Measurements from ENCODE around the gene RAB40B.

Gene RAB40B

DNA sequence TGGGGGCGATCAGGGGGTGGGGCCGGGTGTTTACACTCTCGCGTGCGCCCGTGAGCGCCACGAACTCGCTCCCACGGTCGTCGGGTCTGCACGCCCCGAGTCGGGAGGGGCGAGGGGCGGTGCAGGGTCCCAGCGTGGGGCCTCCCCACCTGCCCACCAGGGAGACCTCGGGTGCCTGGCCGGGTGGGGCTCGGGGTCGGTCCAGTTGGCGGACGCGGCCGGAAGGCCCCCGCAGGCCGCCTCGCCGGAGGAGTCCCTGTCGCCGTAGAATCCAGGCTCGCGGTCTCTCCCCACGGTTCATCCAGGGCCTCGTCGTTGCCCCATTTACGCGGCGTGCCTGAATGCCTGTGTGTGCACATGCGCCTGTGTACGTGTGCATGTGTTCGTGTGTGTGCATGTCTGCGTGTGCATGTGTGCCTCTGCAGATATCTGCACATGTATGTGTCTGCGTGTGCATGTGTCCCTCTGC, 510 bp upstream of the RAB40B start:
- H3K9me3 ChIP-seq (ENCODE audit: control insufficient read depth, low read length) = peaks cover 14% of the 10 kb centered on the region
- no peaks in the 10 kb centered on the region for H3K36me3 ChIP-seq (ENCODE audit: control insufficient read depth, insufficient read depth, low read length)
- H3K27ac ChIP-seq (ENCODE audit: low read depth, low read length, severe bottlenecking) = no peak overlapping the region
- H3K4me3 ChIP-seq (ENCODE audit: extremely low read depth, insufficient read depth, low read length, poor library complexity, severe bottlenecking) = peak overlapping the region; percentile 48
- no peaks in the 10 kb centered on the region for H3K4me1 ChIP-seq (ENCODE audit: control insufficient read depth, insufficient read depth, low read length, poor library complexity, severe bottlenecking)
- WGBS, 2 experiments (ENCODE audit: insufficient coverage in 2 of 2) = 11 to 16% methylated on average over 37 to 45 of the region's 45 CpGs

DNA sequence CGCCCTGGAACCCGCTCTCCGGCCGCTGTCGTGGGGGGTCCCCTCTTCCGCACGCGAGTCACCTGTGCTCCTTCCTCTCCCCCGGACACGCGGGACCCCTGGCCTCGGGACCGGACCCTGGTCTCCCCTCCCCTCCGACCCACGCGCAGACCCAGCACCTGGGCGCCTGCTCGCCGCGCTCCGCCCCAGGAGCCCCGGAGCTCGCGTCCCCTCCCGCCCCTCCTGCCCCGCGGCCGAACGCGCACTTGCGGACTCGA, 762 bp downstream of the RAB40B start:
- Histone ChIP-seq H3K4me3 (ENCODE audit: extremely low read depth, insufficient read depth, low read length, poor library complexity, severe bottlenecking) (peak overlapping the region; percentile 46), H3K36me3 (ENCODE audit: control insufficient read depth, insufficient read depth, low read length) (no peaks in the 10 kb centered on the region), H3K4me1 (ENCODE audit: control insufficient read depth, insufficient read depth, low read length, poor library complexity, severe bottlenecking) (no peaks in the 10 kb centered on the region), H3K27ac (ENCODE audit: low read depth, low read length, severe bottlenecking) (no peak overlapping the region), H3K9me3 (ENCODE audit: control insufficient read depth, low read length) (peaks cover 14% of the 10 kb centered on the region)
- WGBS, 2 experiments (ENCODE audit: insufficient coverage in 2 of 2) = 9 to 10% methylated on average over 14 to 32 of the region's 32 CpGs

DNA sequence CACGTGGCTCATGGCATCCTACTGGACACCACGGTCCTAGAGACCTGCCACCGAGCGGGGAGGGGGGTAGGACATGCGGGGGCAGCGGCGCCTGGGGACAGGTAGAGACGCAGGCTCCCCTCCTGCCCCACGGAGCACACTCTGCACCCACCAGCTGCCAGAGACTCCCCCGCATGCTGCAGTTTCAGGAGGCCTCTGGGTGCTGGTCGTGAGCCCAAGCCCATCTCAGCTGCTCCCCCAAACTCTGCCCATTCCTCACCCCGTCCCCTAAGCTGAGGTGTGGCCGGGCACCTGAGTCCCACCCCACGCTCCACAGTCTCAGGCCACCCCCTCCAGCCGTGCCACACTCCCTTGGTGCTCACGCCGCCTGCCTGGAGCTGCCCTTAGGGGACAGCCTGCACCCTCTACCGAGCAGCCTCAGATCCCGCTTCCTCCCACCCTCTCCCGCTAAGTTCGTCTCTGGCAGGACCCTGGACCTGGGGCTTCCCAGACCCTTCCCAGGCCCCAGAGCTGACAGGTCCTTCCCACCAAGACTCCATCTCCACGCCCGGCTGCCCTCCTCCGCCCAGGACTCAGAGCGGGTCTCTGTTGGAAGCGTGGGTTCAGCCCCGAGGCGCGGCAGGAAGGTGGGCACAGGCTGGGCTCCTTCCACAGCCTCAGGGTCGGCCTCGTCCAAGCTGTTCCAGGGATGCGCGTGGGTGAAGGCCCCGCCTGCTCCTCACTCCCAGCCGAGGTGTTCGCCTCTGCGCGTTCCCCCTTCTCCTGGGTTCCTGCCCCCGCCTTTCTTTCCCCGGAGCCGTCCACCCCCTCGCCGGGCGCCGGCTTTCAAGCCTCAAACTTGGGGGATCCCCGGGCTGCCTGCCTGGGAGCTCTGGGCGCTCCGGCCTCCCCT, 1.3 kb downstream of the RAB40B start:
- Histone ChIP-seq H3K4me1 (ENCODE audit: control insufficient read depth, insufficient read depth, low read length, poor library complexity, severe bottlenecking) (no peaks in the 10 kb centered on the region), H3K27ac (ENCODE audit: low read depth, low read length, severe bottlenecking) (no peak overlapping the region), H3K36me3 (ENCODE audit: control insufficient read depth, insufficient read depth, low read length) (no peaks in the 10 kb centered on the region), H3K9me3 (ENCODE audit: control insufficient read depth, low read length) (peaks cover 14% of the 10 kb centered on the region), H3K4me3 (ENCODE audit: extremely low read depth, insufficient read depth, low read length, poor library complexity, severe bottlenecking) (peak overlapping the region; percentile 46)
- WGBS, 2 experiments (ENCODE audit: insufficient coverage in 2 of 2) = 34 to 36% methylated on average over 44 of the region's 48 CpGs

DNA sequence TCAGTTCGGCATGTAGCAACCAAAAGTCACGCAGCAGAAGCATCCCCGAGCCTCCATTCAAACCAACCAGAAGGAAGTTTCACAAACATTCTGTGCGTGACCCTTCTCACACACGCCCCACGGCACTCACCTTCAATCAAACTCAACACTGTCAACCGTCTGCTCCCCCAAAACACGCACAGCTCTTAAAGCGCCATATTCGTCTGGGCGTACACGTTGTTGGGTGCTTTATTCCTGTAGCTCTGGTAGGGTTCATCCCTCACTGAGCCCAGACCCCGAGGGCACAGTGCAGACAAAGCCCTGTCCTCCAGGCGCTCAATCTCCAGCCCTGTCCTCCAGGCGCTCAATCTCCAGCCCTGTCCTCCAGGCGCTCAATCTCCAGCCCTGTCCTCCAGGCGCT, 2.2 kb downstream of the RAB40B start:
- H3K4me3 ChIP-seq (ENCODE audit: extremely low read depth, insufficient read depth, low read length, poor library complexity, severe bottlenecking) = no peak overlapping the region
- peaks cover 14% of the 10 kb centered on the region for H3K9me3 ChIP-seq (ENCODE audit: control insufficient read depth, low read length)
- H3K4me1 ChIP-seq (ENCODE audit: control insufficient read depth, insufficient read depth, low read length, poor library complexity, severe bottlenecking) = no peaks in the 10 kb centered on the region
- WGBS, 2 experiments (ENCODE audit: insufficient coverage in 2 of 2) = 87 to 92% methylated on average over 13 of the region's 17 CpGs
- H3K27ac ChIP-seq (ENCODE audit: low read depth, low read length, severe bottlenecking) = no peak overlapping the region
- no peaks in the 10 kb centered on the region for H3K36me3 ChIP-seq (ENCODE audit: control insufficient read depth, insufficient read depth, low read length)

DNA sequence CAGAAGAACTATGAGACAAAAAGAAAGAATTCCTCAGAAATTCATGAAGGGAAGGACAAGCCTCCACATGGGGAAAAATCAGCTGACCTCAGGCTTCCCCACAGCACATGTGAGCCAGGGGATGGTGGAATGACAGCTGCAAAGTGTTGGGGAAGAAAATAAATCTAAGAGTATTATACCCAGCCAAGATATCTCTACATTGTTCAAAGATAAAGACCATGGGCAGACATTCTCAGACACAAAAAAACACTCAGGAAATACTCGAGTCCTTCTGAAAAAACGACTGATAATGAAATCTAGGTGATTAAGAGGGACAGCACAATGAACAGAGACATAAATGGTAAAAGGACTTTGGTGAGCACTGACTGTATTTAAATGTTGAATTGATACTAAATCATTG, 3.9 kb downstream of the RAB40B start:
- WGBS, 2 experiments (ENCODE audit: insufficient coverage in 2 of 2) = 40% methylated on average over 1 of the region's 2 CpGs; no CpG with 5 or more reads in 1 of the 2 experiments
- Histone ChIP-seq H3K4me3 (ENCODE audit: extremely low read depth, insufficient read depth, low read length, poor library complexity, severe bottlenecking) (no peak overlapping the region), H3K27ac (ENCODE audit: low read depth, low read length, severe bottlenecking) (no peak overlapping the region), H3K9me3 (ENCODE audit: control insufficient read depth, low read length) (peaks cover 14% of the 10 kb centered on the region), H3K4me1 (ENCODE audit: control insufficient read depth, insufficient read depth, low read length, poor library complexity, severe bottlenecking) (no peaks in the 10 kb centered on the region), H3K36me3 (ENCODE audit: control insufficient read depth, insufficient read depth, low read length) (no peaks in the 10 kb centered on the region)

DNA sequence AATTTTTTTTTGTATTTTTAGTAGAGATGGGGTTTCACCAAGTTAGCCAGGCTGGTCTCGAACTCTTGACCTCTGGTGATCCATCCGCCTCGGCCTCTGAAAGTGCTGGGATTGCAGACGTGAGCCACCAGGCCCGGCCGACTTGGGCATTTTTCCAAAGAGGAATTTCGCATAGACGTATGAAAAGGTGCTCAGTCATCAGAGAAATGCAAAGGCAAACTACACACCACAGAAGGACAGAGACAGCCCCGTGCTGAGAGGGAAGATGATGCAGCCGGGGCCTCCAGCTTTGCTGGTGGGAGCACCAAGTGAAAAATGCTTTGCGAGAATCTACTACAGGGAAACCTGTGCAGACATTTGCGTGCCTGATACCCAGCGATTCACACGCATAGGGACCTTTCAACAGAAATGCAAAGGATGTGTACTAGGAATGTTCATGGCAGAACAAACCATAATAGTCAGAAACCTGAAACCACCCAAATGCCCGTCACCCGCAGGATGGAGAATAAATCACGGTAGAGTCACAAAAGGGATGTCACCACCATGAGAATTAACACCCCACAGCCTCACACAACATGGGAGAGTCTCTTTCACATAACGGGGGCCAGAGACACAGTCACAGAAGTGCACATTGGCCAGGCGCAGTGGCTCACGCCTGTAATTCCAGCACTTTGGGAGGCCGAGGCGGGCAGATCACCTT, 5.2 kb downstream of the RAB40B start:
- Histone ChIP-seq H3K4me3 (ENCODE audit: extremely low read depth, insufficient read depth, low read length, poor library complexity, severe bottlenecking) (no peak overlapping the region), H3K4me1 (ENCODE audit: control insufficient read depth, insufficient read depth, low read length, poor library complexity, severe bottlenecking) (no peaks in the 10 kb centered on the region), H3K27ac (ENCODE audit: low read depth, low read length, severe bottlenecking) (no peak overlapping the region), H3K9me3 (ENCODE audit: control insufficient read depth, low read length) (peaks cover 14% of the 10 kb centered on the region), H3K36me3 (ENCODE audit: control insufficient read depth, insufficient read depth, low read length) (no peaks in the 10 kb centered on the region)
- WGBS, 2 experiments (ENCODE audit: insufficient coverage in 2 of 2) = 93 to 97% methylated on average over 20 to 22 of the region's 22 CpGs

DNA sequence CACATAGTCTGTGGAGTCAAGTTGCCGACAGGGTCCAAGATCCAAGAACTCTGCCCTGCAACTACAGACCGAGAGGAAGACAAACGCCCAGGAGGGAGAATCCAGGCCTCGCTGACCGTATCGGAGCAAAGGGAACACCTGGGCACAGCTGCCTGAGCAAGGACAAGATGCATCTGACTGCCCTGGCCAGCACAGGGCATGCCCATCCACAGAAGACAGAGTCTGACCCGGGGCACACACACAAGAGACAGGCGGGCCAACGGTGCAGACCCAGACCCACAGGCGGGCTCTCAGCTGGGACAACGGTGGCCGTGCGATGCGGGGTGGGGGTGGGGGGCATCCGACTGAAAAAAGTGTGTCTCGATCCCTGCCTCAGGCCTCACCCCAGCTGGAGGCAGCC, 6.2 kb downstream of the RAB40B start:
- no peaks in the 10 kb centered on the region for H3K4me1 ChIP-seq (ENCODE audit: control insufficient read depth, insufficient read depth, low read length, poor library complexity, severe bottlenecking)
- 82 to 87% methylated on average over 14 to 16 of the region's 16 CpGs for WGBS, 2 experiments (ENCODE audit: insufficient coverage in 2 of 2)
- H3K36me3 ChIP-seq (ENCODE audit: control insufficient read depth, insufficient read depth, low read length) = no peaks in the 10 kb centered on the region
- H3K9me3 ChIP-seq (ENCODE audit: control insufficient read depth, low read length) = peaks cover 14% of the 10 kb centered on the region
- no peak overlapping the region for H3K27ac ChIP-seq (ENCODE audit: low read depth, low read length, severe bottlenecking)
- H3K4me3 ChIP-seq (ENCODE audit: extremely low read depth, insufficient read depth, low read length, poor library complexity, severe bottlenecking) = no peak overlapping the region

DNA sequence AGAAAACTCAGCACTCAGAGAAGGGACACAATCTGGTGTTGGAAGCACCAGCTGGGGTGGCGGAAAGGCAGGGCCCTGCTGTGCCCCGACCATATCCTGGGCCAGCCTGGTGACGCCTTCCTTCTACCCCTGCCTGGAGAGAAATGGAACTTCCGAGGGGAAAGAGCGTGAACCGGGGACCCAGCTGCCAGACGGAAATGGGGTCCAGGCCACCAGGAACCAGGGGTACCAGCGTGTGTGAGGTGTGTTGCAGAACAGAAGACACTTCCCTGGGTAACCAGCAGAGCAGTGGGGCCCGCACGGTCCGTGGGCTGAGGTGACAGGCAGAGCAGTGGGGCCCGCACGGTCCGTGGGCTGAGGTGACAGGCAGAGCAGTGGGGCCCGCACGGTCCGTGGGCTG, 6.8 kb downstream of the RAB40B start:
- no peak overlapping the region for H3K27ac ChIP-seq (ENCODE audit: low read depth, low read length, severe bottlenecking)
- no peaks in the 10 kb centered on the region for H3K36me3 ChIP-seq (ENCODE audit: control insufficient read depth, insufficient read depth, low read length)
- 81 to 100% methylated on average over 3 to 7 of the region's 17 CpGs for WGBS, 2 experiments (ENCODE audit: insufficient coverage in 2 of 2)
- H3K4me1 ChIP-seq (ENCODE audit: control insufficient read depth, insufficient read depth, low read length, poor library complexity, severe bottlenecking) = no peaks in the 10 kb centered on the region
- H3K9me3 ChIP-seq (ENCODE audit: control insufficient read depth, low read length) = peaks cover 14% of the 10 kb centered on the region
- no peak overlapping the region for H3K4me3 ChIP-seq (ENCODE audit: extremely low read depth, insufficient read depth, low read length, poor library complexity, severe bottlenecking)

DNA sequence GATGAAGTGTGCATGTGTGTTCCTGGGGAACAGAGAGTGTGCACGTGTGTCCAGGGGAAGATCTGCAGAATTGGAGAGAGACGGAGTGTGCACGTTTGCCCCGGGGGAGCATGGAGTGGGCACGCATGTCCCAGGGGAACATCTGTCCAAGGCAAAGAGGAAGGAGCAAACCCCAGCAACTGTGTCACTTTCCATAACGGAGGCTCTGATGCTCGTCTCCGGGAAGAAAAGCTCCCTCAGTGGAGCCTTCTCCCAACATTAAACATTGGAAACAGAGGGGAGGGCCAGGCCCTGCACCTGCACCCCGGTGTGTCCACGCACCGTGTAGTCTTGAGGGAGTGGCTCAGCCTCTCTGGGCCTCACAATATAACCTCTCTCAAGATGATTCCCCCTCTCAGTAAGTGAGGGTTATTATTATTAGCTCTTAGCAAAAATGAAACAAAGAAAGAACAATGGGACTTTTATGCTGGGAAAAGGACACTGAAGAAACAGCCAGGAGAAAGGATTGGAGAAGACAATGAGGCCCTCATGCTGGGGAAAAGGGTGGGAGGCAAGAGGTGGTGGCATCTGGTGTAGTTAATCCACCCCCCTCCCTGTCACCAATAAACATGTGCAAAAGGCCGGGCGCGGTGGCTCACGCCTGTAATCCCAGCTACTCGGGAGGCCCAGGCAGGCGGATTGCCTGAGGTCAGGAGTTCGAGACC, 7.6 kb downstream of the RAB40B start:
- 91 to 92% methylated on average over 15 of the region's 18 CpGs for WGBS, 2 experiments (ENCODE audit: insufficient coverage in 2 of 2)
- Histone ChIP-seq H3K9me3 (ENCODE audit: control insufficient read depth, low read length) (peaks cover 14% of the 10 kb centered on the region), H3K27ac (ENCODE audit: low read depth, low read length, severe bottlenecking) (no peak overlapping the region), H3K4me1 (ENCODE audit: control insufficient read depth, insufficient read depth, low read length, poor library complexity, severe bottlenecking) (no peaks in the 10 kb centered on the region), H3K4me3 (ENCODE audit: extremely low read depth, insufficient read depth, low read length, poor library complexity, severe bottlenecking) (no peak overlapping the region), H3K36me3 (ENCODE audit: control insufficient read depth, insufficient read depth, low read length) (no peaks in the 10 kb centered on the region)

DNA sequence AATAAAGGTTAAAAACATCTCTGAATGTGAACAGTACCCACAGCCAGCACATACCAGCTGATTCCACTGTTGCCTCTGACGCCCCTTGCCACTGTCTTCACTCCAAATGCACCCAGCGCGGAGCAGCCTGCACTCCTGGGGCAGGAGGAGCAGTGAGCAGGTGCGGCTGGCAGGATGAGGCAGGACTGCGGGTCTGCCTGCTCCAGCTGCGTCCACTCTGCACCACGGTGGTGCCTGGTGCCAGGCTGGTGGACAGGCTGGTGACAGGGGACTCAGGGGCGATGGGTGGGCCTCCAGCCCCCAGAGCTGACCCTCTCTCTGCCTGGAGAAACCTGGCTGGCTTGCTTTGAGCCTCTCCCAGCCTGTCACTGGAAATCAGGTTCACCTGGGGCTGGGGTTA, 9.4 kb downstream of the RAB40B start:
- WGBS, 2 experiments (ENCODE audit: insufficient coverage in 2 of 2) = 81 to 84% methylated on average over 8 of the region's 8 CpGs
- Histone ChIP-seq H3K4me3 (ENCODE audit: extremely low read depth, insufficient read depth, low read length, poor library complexity, severe bottlenecking) (no peak overlapping the region), H3K9me3 (ENCODE audit: control insufficient read depth, low read length) (peaks cover under 1% of the 10 kb centered on the region), H3K4me1 (ENCODE audit: control insufficient read depth, insufficient read depth, low read length, poor library complexity, severe bottlenecking) (no peaks in the 10 kb centered on the region), H3K36me3 (ENCODE audit: control insufficient read depth, insufficient read depth, low read length) (no peaks in the 10 kb centered on the region), H3K27ac (ENCODE audit: low read depth, low read length, severe bottlenecking) (no peak overlapping the region)
